ENCODE data around the gene RXRA.

The RXRA gene

DNA sequence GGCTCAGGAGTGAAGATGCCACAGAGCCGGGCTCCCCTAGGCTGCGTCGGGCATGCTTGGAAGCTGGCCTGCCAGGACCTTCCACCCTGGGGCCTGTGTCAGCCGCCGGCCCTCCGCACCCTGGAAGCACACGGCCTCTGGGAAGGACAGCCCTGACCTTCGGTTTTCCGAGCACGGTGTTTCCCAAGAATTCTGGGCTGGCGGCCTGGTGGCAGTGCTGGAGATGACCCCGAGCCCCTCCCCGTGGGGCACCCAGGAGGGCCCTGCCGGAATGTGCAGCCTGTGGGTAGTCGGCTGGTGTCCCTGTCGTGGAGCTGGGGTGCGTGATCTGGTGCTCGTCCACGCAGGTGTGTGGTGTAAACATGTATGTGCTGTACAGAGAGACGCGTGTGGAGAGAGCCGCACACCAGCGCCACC is 113.1 kb downstream of the RXRA start:
- no peak for TF ChIP-seq REST (IDR thresholded peaks at IDR 0.05; ENCODE audit: insufficient read depth in 1 of 2, low read depth in 2 of 2, low read length in 2 of 2)
- no peak for TF ChIP-seq TAF1 (IDR thresholded peaks at IDR 0.05; ENCODE audit: borderline replicate concordance, insufficient read depth, low read length)
- no peak for TF ChIP-seq SIN3A (IDR thresholded peaks at IDR 0.05; ENCODE audit: borderline replicate concordance, insufficient read depth, low read length)
- no peak for TF ChIP-seq FOXP2 (optimal IDR thresholded peaks at IDR 0.05; ENCODE audit: borderline replicate concordance, extremely low read depth, extremely low read length, insufficient read depth)
- no peak for TF ChIP-seq POLR2AphosphoS5 (IDR thresholded peaks at IDR 0.05; ENCODE audit: low read depth, low read length)

DNA sequence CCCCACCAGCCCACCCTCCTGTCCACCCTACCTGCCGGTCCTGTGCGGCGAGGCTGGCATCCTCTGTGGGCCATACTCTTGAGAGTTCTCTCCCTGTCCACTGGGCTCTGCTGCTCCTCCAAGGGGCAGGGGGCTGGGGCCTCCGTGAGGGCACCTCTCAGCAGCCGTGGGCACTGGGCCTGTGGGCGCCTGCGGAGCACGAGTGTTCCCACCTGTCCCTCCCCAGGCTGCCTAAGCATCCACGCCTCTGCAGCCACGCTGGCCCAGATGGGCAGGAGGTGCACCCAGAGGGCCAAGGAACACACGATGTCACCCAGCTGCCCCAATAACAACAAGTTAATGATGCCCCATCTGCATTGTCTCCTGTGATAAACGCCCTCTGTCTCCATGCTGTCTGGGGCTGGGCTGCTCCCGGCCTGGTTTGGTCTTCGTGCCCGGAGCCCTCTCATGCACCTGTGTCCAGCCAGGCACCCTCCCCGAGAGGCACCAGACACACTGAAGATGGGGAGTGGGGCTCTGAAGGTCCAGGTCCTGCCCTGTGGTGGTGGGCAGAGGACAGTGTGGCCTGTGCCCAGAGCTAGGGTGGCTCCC is 114.5 kb downstream of the RXRA start:
- TF ChIP-seq TAF1 (IDR thresholded peaks at IDR 0.05; ENCODE audit: borderline replicate concordance, insufficient read depth, low read length), result no peak
- TF ChIP-seq SIN3A (IDR thresholded peaks at IDR 0.05; ENCODE audit: borderline replicate concordance, insufficient read depth, low read length), result no peak
- TF ChIP-seq REST (IDR thresholded peaks at IDR 0.05; ENCODE audit: insufficient read depth in 1 of 2, low read depth in 2 of 2, low read length in 2 of 2), result no peak
- TF ChIP-seq FOXP2 (optimal IDR thresholded peaks at IDR 0.05; ENCODE audit: borderline replicate concordance, extremely low read depth, extremely low read length, insufficient read depth), result no peak
- TF ChIP-seq POLR2AphosphoS5 (IDR thresholded peaks at IDR 0.05; ENCODE audit: low read depth, low read length), result no peak; the same call in 1 of the 2 replicates

GRCh38 chr9:134441227-134442084 is 115.2 kb downstream of the RXRA start:
- TF ChIP-seq FOXP2 (optimal IDR thresholded peaks at IDR 0.05; ENCODE audit: borderline replicate concordance, extremely low read depth, extremely low read length, insufficient read depth), result no peak
- no peak for TF ChIP-seq SIN3A (IDR thresholded peaks at IDR 0.05; ENCODE audit: borderline replicate concordance, insufficient read depth, low read length)
- no peak for TF ChIP-seq TAF1 (IDR thresholded peaks at IDR 0.05; ENCODE audit: borderline replicate concordance, insufficient read depth, low read length)
- TF ChIP-seq POLR2AphosphoS5 (IDR thresholded peaks at IDR 0.05; ENCODE audit: low read depth, low read length), result no peak
- no peak for TF ChIP-seq REST (IDR thresholded peaks at IDR 0.05; ENCODE audit: insufficient read depth in 1 of 2, low read depth in 2 of 2, low read length in 2 of 2)

DNA sequence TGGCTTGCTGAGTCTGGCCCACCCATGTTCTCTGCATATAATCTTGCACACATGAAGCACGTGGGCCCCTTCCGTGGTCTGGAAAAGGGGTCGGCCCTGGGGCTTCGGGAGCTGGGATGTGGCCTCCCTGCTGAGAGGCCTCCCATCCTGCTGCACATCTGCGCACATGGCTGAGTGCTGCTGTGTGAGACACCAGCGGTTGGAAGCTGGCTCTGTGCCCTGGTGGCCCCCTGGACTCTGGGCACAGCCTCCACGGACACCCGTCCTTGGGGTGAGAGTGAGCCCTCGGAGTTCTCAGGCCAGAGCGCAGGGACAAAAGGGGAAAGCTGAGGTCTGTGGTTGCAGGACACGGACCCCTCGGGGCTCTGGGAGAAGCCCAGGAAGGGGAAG is 115.8 kb downstream of the RXRA start:
- TF ChIP-seq REST (IDR thresholded peaks at IDR 0.05; ENCODE audit: insufficient read depth in 1 of 2, low read depth in 2 of 2, low read length in 2 of 2) (no peak), TAF1 (IDR thresholded peaks at IDR 0.05; ENCODE audit: borderline replicate concordance, insufficient read depth, low read length) (no peak), POLR2AphosphoS5 (IDR thresholded peaks at IDR 0.05; ENCODE audit: low read depth, low read length) (no peak)
